Activated effector memory CD4-positive, alpha-beta T cell treated with Interleukin-2 at 50 U/mL for 16 hours (primary cell): Measurements from ENCODE around the gene SDCCAG8.

Source experiments
- DNase-seq: peaks from one replicate; pipeline ENCODE4 v3.0.0-alpha.2; 2020

Gene SDCCAG8

DNA sequence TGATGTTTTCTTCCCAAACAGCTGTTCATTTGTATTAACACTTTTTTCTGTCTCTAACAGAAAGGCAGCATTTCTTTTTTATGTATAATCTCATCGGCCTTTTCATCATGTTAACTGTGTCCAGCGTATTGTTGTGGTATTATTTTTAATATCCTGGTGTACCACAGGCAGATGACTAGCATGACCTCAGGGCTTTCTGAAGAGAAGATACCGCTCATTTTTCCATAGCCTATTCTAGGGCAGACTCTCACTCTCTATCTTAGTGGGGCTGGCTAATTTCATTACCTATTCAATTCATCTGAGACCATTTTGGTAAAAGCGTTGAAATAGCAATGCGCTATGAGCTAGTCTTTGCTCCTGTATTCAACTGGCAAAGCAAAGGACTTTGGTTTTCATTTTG is 209.9 kb downstream of the SDCCAG8 start:
- no peak for DNase-seq

DNA sequence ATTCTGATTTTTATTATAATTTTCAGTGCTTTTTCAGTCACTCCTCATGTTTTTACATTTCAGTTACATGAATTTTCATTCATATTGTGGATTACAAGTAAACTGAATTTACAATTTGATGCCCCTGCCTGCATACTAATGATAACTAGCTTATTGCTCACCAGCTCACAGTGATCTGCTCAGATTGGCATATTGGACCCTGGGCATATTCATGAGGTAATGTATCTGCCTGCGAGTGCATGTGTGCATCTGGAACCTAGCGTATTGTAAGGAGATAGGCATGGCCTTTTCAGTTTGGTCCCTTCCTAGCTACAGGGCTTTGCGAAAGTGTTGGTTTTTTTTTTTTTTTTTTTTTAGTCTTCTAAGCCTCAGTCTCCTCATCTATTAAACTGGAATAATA is 213.7 kb downstream of the SDCCAG8 start:
- no peak for DNase-seq

DNA sequence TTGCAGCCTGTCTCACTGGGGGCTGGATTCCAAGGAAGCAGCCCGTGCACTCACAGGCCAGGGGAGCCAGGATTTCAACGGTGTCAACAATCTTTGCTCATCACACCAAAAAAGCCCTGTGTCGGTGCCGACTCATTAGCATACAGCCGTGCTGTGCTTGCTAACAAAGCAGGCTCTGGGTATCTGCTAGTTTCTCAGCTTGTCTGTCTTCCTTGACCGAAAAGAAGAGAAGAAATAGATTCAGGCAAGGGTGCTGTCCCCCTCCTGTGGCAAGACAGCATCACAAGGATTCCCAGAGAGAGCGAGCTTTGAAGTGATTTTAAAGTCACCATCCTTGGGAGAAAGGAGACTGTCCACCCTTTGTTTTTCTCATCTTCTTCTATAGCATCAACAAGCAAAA is 214.7 kb downstream of the SDCCAG8 start:
- no peak for DNase-seq

DNA sequence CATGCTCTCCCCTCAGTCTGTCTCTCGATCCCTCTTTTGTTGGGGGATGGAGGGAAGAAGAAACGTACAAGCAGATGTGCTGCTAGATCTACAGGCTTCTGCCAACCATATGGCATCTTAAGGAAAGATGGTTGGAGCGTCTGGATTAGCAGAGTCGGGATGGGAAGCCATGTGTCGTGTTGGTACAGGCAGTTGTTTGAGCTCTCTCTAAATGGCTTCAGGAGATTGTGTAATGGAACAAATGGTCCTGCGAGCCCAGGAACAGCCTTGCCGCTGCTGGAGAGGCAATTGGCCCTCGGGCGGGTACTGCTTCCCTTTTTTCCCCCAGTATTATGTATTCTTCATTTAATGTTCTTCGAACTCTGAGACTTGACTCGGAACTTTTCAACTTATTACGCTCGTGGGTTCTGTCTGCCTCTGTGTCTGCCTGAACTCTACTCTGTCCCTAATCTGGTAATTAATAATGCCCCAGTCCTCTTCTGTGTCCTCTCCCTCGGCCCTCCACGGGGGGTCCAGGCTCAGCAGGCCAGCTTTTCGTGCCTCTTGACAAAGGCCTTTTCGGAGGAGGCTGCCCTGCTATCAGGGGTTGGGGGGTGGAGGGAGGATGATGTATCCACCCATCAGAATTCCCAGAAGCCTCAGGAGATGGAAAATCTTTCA is 215.3 kb downstream of the SDCCAG8 start:
- no peak for DNase-seq

DNA sequence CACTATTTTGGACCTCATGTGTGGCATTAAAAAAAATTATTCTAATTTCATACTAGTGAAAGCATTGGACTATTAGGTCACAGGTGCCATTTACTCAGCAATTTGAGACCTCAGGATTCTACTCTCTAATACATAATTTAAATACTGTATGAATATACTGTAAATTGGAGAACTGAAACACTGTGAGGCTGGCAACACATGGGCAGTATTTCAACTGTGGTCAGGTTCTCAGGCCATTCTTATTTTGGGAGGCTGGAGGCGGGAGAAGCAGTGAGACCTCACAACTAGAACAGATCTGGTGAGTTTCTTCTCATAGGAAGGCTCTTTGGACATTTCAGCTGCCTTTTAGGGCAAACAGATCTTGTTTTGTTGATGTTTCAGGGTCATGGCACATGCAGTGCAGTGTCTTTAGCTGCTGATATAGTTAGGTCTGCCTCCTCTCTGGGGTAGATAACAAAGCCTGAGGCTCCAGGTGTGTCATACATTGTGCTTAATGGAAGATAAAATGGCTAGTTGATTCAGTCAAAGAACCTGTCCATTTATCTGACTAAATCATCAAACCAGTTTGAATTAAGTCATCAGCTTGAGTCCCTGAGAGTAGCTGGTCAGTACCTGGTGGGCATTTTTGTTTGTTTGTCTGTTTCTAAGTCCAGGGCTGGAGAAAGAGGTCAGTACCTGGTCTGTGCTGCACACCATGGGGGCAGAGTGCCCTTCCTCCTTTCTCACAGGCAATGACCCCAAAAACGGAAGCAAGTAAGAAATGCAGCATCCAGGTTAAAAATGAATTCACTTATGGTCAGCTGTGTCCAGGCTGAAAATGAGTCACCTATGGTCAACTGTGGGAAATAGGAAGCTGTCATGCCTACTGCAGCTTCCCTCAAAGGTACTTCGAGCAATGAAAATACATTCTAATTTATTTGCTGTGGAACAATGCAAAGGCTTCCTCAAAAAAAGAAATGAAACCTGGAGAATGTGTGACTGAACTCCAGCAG is 216.2 kb downstream of the SDCCAG8 start:
- no peak for DNase-seq

DNA sequence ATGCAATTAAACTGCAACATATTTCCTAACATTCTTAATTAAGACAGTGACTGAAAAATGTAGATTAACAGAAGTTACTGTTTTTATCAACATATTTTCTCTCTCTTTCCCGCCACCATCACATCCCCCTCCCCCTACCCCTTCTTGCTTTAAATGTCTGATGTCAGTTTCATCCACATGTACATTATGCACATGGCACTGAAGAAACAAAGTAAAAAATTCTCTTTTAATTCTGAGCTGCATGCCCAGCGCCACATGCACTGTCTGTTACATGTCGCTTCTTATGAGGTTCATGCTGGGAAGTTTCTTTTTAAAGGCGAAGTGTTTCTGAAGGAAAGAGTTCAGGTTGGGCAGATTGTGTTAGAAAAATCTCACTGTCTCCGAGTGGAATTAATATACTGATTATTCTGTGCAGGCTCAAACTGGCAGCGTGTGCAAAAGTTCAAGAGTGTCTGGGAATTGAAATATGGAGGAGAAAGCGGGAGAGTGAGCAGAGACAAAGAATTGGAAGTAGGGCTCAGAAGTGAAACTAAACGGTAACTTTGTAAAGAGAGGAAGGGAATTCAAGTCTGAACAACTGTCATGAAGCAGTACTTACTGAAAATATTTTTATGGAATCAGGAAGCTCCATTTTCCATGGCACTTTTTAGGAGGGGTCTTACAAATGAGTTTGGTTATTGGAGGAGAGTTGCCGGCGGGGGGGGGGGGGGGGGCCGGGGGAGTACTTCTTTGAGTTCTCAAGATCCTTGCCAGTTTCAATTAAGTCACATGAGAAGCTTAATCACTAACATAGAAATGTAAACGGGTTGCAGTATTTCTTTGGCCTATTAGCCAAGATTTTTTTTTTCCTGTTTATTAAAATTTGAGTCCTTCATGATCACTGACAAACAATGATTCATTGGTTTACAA is 217.6 kb downstream of the SDCCAG8 start:
- DNase-seq = no peak

DNA sequence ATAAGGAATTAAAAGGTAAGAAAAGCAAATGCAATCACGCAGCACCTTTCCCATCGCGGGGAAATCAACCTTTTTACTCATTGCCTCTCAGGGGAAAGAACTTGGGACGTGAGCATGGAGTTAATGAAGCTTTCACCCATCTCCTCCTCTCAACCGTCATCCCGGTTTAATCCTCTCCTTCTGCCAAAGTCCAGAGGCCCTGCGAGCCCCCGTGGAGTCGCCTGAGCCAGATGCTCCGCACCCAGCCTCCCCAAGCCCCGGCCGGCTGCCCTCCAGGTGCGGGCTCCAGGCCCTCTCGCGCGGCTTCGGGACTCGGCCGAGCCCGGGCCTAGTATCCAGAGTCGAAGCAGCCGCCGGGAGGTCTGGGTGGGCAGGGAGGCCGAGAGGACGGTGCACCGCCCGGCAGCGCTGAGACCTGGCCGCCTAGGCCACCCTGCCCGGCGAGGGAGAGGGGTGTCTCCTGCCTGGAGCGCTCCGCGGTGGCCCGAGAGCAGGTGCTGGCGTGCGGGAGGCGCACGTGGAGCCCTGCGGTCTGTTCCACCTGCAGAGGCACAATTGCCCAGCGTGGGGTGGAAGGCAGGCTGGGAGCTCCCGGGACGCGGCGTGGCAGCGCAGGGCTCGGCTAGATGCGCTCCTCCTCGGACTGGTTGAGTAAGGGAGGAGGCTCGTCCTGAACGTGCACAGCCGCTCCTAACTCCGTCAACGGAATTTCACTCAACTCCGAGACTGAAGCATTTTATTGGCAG is 218.5 kb downstream of the SDCCAG8 start:
- DNase-seq = no peak

DNA sequence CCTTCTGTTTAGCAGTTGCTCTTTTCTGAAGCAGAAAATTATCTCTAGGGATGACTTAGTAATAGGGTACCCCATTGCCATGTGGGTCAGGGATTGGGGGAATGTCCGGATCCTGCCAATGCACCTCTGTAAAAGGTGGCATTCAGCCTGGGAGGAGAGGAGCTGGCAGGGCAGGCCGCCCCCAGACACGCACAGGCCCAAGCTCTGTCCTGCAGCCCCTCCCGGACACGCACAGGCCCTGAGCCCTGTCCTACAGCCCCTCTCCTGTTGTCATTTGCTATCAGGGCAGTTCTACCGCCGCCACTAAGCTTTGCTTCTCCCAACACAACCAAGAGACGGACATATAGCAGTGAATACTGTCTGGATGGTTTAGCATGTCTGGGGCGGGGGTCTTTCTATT is 219.1 kb downstream of the SDCCAG8 start:
- no peak for DNase-seq

DNA sequence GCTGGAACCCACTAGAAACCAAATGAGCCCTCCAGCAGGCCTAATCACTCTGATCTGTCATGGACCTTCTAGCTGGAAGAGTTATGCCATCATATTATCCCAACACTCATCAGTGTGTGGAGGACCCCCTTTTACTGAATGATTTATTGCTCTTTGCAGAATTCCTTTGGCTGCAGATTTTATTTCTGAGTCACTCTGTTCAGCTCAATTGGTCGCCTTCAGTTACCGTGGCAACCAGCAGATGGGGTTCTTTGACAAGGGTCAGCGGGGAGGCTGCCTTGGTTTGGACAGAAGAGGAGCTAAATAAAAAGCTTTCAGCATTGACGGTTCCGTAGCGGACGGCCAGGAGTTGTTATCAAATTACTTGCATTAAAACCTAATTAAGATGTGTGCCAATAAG is 220.1 kb downstream of the SDCCAG8 start:
- DNase-seq = no peak

DNA sequence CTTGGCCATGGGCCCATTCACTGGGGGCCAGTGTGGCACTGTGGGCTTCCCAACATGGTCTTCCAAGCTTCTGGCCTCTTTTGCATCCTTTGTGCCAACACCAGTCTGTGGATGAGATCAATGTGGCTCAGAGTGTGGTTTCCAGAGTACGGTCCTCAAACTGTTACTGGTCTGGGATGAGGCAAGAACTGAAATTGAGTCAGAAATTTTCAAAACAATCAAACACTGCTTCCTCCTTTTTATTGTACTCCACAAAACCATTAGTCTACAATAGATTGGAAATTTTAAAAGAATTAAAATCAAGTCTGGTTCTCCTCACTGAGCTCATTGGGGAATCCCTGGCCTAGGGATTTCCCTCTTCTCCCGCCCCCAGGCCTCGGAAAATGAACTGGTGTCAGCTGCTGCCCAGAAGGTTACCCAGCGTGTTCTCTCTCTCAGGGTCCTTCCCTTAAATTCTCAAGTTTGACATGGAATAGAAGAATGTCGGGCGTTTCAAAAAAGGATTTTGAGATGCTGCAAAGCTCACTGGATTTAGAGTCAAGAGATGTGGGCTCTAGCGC is 222.0 kb downstream of the SDCCAG8 start:
- no peak for DNase-seq

DNA sequence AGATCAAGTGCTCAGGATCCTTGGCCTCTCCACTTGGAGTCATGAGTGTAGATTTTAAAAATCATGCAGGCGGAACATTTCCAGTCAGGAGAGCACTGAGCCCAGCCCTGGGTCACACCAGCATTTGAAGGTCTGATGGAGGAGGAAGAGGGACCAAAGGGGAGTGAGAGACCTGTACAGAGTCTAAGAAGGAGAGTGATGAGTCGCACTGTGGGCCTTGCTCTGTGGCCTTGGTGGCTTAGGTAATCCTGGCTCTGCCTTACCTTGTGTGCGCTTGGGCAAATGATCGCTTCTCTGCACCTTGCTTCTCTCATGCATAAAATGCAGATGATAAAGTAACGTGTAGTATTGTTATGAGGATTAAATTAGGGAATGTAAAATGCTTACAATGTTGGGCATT is 225.3 kb downstream of the SDCCAG8 start:
- no peak for DNase-seq

DNA sequence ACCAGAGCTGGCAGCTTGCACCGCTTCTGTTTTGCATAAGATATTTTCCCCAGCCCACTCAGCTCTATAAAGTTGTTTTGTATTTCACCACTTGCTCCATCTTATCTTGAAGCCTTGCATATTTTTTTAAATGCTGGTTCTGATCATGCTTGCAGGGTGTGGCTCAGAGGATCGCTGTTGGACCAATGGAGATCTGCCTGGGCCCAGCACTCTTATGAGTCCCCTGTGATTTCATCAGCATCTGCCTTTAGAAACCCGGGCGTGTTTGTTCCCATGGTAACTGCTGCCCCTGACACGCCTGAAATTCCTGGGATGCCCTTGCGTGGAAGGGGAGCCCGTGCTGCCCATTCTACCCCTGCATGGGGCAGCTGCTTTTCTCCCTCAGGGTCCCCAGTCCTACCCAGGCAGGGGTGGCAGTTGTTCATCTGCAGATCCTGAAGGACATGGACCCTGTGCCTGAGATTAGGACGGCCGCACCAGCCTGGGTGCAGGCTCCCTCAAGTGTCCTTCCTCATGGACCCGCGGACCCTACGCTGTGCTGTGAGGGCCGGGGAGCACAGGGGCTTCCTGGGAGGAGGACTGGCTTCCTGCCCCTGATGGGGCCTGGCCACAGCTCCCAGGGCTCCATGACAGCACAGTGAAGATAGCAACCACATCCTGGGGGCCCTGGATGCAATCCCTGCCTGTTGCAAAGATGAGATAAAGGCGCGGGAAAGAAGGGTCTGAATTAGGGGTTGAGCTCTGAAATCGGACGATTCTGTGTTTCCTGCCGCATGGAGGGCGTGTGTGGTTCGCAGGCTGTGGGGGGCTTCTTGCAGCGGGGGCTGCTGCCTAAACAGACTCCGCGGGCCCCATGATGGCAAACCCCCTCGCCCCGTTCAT is 226.5 kb downstream of the SDCCAG8 start:
- DNase-seq = no peak

DNA sequence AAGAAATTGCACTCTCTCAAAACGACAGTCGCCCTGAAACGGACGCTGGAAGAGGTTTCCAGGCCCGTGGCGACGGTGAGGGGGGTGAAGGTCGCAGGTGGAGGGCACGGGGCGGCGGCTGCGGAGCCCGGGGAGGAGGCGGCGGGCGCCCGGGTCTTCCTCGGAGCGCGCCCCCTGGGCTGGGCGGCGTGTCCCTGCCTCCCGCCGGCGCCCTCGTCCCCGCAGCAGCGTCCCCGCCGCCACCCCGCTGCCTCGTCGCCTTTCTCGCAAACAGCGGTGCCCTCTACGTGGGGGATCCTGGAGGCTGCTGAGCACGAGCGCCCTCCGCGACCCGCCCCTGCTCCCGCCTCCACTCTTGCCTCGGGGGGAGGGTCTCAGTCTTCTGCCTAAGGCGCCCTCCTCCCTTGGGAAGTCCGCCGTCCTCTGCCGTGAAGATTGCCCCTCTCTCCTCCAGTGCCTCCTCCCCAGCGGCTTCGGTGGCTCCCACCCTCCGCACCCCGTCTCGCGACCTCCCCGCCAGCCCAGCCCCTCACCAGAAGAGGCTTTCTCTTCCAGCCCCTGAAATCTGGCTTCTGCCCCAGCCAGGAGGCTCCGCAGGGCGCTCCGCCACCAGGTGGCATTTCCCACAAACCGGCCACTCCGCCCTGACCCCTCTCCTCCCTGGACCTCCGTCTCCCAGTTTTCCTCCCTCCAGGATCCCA is 227.4 kb downstream of the SDCCAG8 start:
- DNase-seq = no peak

DNA sequence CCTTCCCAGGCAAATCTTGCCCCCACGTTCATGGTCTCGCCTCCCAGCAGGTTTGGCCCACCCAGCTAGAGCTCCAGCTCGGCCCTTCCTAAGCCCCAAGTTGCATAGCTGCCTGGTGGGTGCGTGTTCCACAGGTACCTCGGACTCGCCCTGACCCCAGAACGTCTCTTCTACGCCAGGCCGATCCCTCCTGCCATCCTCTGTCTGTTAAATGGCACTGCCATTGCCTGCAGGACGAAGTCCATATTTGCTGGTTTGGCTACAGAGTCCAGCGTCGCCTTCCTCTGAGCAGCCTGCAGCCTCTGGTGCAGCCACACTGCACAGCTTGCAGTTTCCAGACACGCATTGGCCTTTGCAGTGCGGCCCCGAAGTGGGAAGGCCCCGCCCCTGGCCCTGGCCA is 228.1 kb downstream of the SDCCAG8 start:
- DNase-seq = no peak

DNA sequence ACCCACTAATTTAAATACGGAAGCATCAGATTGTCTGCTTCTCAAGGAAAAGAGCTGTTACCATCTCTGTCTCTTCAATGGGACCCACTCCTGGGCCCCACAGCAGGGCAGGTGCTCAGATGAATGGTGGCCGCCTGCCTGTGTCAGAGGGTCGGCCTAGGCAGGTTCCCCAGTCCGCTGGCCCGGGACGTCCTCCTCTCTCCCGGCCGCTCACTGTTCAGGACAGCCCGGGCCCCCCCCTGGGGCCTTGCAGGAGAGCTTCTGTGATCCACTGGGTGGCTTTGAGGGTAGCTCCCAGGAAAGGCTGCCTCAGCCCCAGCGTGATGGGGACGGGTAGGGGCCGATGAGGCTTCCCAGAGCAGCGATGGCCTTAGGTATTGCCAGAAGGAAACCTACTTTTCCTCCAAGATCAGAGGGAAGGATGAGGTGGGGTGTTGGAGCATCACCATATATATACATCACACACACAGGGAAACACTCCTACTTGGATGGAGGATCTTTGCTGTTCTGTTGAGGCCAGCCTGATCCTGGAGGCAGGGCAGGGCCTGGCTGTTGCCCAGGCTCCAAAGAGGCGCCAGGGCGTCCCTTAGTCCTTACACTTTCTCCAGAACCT is 231.3 kb downstream of the SDCCAG8 start:
- no peak for DNase-seq

DNA sequence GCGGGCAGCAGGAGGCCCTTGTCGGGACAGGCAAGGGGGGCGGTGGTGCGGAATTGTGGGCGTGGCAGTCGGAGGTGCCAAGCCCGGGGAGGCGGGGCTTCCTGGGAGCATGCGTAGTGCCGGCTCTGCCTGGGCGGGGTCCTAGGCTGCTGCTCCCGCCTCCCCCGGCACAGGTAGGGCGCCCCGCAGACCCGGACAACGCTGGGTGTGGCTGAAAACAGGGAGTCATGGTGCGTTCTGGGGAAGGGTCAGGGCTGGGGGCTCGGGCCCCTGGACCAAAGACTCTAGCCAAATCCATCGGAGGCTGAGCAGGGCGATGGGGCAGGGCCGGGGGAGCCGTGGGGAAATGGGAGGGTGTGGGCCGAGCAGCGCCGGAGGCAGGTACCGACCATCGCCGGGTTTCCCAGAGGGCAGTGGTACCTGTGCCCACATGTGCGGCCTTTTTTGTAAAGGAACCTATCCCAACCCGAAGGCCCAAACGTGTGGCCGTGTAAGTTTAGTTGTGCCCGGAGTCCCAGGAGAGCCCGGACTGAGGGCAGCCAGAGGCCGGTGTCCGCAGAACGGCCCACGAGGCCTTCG is 231.9 kb downstream of the SDCCAG8 start:
- no peak for DNase-seq

DNA sequence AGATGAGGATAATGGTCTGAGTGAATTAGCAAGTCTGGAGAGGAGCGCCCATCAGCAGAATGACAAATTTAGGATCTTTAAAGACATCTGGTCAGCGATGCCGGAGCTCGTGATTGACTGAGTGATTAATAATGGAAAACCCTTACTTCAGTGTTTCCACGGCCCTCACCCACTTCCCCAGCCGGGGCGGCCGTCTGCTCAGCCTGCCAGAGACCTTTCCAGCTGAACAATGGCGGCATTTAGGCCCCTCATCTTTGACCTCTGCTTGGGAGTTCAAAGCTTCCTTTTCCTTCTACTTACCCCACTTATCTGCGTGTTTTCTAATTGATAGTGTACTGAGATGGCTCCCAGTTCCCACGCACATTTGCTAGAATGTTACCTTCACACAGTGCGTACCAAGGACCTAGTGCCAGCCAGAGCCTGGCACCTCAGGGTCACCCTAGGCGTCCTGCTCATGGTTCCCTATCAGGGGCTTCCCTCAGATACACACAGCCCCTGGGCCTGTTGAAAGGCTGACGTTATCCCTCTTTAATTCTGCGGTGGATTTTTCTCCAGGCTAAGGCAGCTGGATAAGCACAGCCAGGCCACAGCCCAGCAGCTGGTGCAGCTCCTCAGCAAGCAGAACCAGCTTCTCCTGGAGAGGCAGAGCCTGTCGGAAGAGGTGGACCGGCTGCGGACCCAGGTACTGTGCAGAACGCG is 232.8 kb downstream of the SDCCAG8 start:
- no peak for DNase-seq

DNA sequence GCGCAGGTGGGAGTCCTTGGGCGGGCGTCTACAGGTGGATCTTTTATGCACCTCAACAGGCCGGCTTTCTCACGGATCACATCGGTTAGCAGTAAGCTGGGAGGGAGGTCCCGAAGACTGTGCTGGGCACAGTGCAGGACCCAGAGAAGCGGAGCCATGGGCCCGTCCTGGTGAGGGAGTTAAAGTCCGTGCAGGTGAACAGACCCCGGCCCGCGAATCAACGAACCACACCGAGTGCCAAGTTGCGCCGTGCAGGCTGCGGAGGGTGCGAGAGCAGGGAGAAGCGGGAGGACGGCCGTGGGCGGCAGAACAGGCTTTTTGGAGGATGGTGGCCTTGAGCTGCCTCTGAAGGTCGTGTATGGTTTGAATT is 233.3 kb downstream of the SDCCAG8 start:
- DNase-seq = no peak
